SK-N-SH (cell line): ENCODE measurements around the gene RAB3C.

Experiments
- EZH2phosphoT487 ChIP-seq: fragments of 200-600 bp; sonication (generic); IDR thresholded peaks from 2 replicates; pipeline ENCODE4 v1.6.1; 2017; ENCODE audit warnings: low read depth, mixed run types, mild to moderate bottlenecking, antibody characterized with exemption, moderate library complexity, borderline replicate concordance
- GABPA ChIP-seq: IDR thresholded peaks from 2 replicates; pipeline ENCODE4 v1.4.0; 2012; ENCODE audit warnings: low read depth, mild to moderate bottlenecking
- POLR2AphosphoS5 ChIP-seq: IDR thresholded peaks from 2 replicates; pipeline ENCODE4 v1.6.1; 2012; ENCODE audit warnings: low read depth, low read length
- RAD21 ChIP-seq: IDR thresholded peaks from 2 replicates; pipeline ENCODE4 v1.6.1; 2012; ENCODE audit warnings: mild to moderate bottlenecking, low read length
- TF ChIP-seq, protein P1 (sequence below): fragments of 200-600 bp; sonication (generic); IDR thresholded peaks from 2 replicates; pipeline ENCODE4 v1.6.1; 2017; ENCODE audit warnings: antibody characterized with exemption, mild to moderate bottlenecking, moderate library complexity
- TF ChIP-seq, protein P2 (sequence below): fragments of 150-350 bp; IDR thresholded peaks from 2 replicates; pipeline ENCODE4 v1.6.1; 2016; ENCODE audit warnings: mild to moderate bottlenecking, low read depth, low read length

DNA sequence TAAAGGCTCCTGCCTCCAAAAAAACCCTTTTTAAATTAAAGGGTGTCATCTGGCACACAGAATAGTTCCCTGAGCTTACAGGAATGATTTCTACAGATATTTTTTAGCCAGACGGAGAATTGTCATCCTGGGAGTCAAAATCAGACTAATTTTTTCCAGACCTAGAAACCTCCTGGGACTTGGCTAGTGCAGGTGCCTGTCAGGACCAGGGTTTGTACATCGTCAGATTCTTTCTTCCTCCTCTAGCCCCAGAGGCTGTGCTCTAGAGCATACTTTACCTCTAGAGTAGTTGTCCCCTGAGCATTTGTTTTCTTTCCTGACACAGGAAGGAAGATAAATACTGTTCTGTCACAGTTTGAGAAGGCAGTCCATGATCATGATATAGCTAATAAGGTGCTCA is 52.5 kb downstream of the RAB3C start:
- TF ChIP-seq GABPA, result no peak
- TF ChIP-seq, protein P1, sequence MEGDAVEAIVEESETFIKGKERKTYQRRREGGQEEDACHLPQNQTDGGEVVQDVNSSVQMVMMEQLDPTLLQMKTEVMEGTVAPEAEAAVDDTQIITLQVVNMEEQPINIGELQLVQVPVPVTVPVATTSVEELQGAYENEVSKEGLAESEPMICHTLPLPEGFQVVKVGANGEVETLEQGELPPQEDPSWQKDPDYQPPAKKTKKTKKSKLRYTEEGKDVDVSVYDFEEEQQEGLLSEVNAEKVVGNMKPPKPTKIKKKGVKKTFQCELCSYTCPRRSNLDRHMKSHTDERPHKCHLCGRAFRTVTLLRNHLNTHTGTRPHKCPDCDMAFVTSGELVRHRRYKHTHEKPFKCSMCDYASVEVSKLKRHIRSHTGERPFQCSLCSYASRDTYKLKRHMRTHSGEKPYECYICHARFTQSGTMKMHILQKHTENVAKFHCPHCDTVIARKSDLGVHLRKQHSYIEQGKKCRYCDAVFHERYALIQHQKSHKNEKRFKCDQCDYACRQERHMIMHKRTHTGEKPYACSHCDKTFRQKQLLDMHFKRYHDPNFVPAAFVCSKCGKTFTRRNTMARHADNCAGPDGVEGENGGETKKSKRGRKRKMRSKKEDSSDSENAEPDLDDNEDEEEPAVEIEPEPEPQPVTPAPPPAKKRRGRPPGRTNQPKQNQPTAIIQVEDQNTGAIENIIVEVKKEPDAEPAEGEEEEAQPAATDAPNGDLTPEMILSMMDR, result no peak
- no peak for TF ChIP-seq POLR2AphosphoS5
- TF ChIP-seq RAD21, result no peak
- no peak for TF ChIP-seq EZH2phosphoT487
- TF ChIP-seq, protein P2, sequence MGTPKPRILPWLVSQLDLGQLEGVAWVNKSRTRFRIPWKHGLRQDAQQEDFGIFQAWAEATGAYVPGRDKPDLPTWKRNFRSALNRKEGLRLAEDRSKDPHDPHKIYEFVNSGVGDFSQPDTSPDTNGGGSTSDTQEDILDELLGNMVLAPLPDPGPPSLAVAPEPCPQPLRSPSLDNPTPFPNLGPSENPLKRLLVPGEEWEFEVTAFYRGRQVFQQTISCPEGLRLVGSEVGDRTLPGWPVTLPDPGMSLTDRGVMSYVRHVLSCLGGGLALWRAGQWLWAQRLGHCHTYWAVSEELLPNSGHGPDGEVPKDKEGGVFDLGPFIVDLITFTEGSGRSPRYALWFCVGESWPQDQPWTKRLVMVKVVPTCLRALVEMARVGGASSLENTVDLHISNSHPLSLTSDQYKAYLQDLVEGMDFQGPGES, result no peak
